Transverse colon (tissue), 4 donors: Measurements from ENCODE around the gene PSMD12. TPM values are rescaled to one million over a fixed set of nuclear protein-coding genes. Genes with fewer than 3 reads are reported as not detected.

ENCODE experiments used
- DNase-seq: peaks from one replicate; pipeline ENCODE4 v3.0.0-alpha.2; 2019
- H3K27ac ChIP-seq, 4 donors: fragments of 200-600 bp; sonication (generic); 2 replicates each; pipeline ENCODE4 v1.5.1; 2016 to 2018; ENCODE audit warnings: inconsistent platforms in 4 of 4
- H3K27me3 ChIP-seq: fragments of 200-600 bp; sonication (generic); 2 replicates; pipeline ENCODE4 v1.5.1; 2017; ENCODE audit warnings: inconsistent platforms
- H3K36me3 ChIP-seq, 4 donors: fragments of 200-600 bp; sonication (generic); 2 replicates each; pipeline ENCODE4 v1.5.1; 2017 to 2019; ENCODE audit warnings: inconsistent platforms in 4 of 4
- H3K4me1 ChIP-seq, 4 donors: fragments of 200-600 bp; sonication (generic); 2 replicates each; pipeline ENCODE4 v1.5.1; 2017 to 2020; ENCODE audit warnings: inconsistent platforms in 4 of 4
- H3K4me3 ChIP-seq, 4 donors: fragments of 200-600 bp; sonication (generic); 1 replicate in 1 of 4; 2 replicates in 3 of 4; pipeline versions ENCODE4 v1.5.1 to v1.6.1; 2017 to 2019; ENCODE audit warnings: inconsistent platforms in 4 of 4
- H3K9me3 ChIP-seq, 2 donors: fragments of 200-600 bp; sonication (generic); 2 replicates each; pipeline ENCODE4 v1.5.1; 2017 to 2019; ENCODE audit warnings: inconsistent platforms in 2 of 2
- CTCF ChIP-seq, 5 experiments: fragments of 200-600 bp in 3 of 5; fragments of 450-650 bp in 2 of 5; sonication (generic) in 3 of 5; IDR thresholded peaks; 1 replicate in 2 of 5; 2 replicates in 3 of 5; pipeline ENCODE4 v1.5.1; 2016 to 2017; ENCODE audit warnings: antibody characterized with exemption in 5 of 5, inconsistent platforms in 3 of 5, mild to moderate bottlenecking in 2 of 5, moderate library complexity in 1 of 5
- EP300 ChIP-seq: sonication (generic); formaldehyde crosslinking; IDR thresholded peaks from one replicate; pipeline ENCODE4 v1.6.1; 2017; ENCODE audit warnings: antibody characterized with exemption, low read depth
- POLR2A ChIP-seq: fragments of 450-650 bp; IDR thresholded peaks from one replicate; pipeline ENCODE4 v1.6.1; 2016; ENCODE audit warnings: antibody characterized with exemption, mild to moderate bottlenecking, moderate library complexity
- POLR2AphosphoS5 ChIP-seq, 3 donors: sonication (generic); formaldehyde crosslinking; IDR thresholded peaks; one replicate each; pipeline ENCODE4 v1.6.1; 2016; ENCODE audit warnings: antibody characterized with exemption in 3 of 3
- WGBS, 2 donors: methylation state at CpG; one replicate each; pipeline ENCODE4 v1.1.5; 2018; ENCODE audit warnings: low coverage in 1 of 2; 5-methylcytosine and 5-hydroxymethylcytosine counted together
- in situ Hi-C, 4 donors: fragments of 200-750 bp; cut with MboI; loops; one replicate each; pipeline versions ENCODE4 v1.15.0 to v1.15.1; 2017; ENCODE audit warnings: low sequenced_read_pairs in 3 of 4, low pct_ligation_motif_present in 1 of 4, low pct_unique_long_range_greater_than_20kb in 1 of 4
- intact Hi-C: fragments of 100-400 bp; cut with DNase I; formaldehyde crosslinking; loops from one replicate; pipeline ENCODE4 v1.15.1; 2023; ENCODE audit warnings: low total_unique reads
- total RNA-seq, 4 donors: library from RNA; depleted of rRNA; stranded (reverse); fragments of >200 nt; gene quantifications; one replicate each; pipeline ENCODE4 v1.1.0, GENCODE V29; 2016

PSMD12 gene
- total RNA-seq, 4 donors from 2014 or later = 7.2 to 25.2 (median 12.5) TPM

- WGBS, 2 donors = 77 to 92% methylated on average over 4 to 8 of the region's 8 CpGs
- in situ Hi-C loops (no loop called here), intact Hi-C loops (no loop called here)
- Histone ChIP-seq H3K27me3 (no peaks in the 10 kb centered on the region), H3K4me3 (no peak overlapping the region), H3K9me3 (no peaks in the 10 kb centered on the region), H3K36me3 (peaks cover 0 to 43% (median 17%) of the 10 kb centered on the region in 4 donors), H3K27ac (no peak overlapping the region), H3K4me1 (peaks cover 0 to 4% (median 3%) of the 10 kb centered on the region in 4 donors)
- TF ChIP-seq POLR2AphosphoS5 (IDR thresholded peaks at IDR 0.05) = no peak
- TF ChIP-seq POLR2A = no peak
- no peak for TF ChIP-seq EP300
- TF ChIP-seq CTCF (IDR thresholded peaks at IDR 0.05) = no peak
- DNase-seq = no peak
Observed at GRCh38 chr17:67353929-67354574, 12.3 kb downstream of the PSMD12 start.

- intact Hi-C loops = no loop called here
- H3K9me3 ChIP-seq = no peaks in the 10 kb centered on the region
- H3K27ac ChIP-seq = no peak overlapping the region
- no peaks in the 10 kb centered on the region for H3K4me1 ChIP-seq
- DNase-seq = no peak
- 88 to 94% methylated on average over 7 to 9 of the region's 10 CpGs for WGBS, 2 donors
- no peak for TF ChIP-seq EP300
- TF ChIP-seq POLR2AphosphoS5 (IDR thresholded peaks at IDR 0.05) = no peak
- no peak for TF ChIP-seq POLR2A
- TF ChIP-seq CTCF (IDR thresholded peaks at IDR 0.05) = no peak
- H3K4me3 ChIP-seq = no peak overlapping the region
- peaks cover 0 to 51% (median 20%) of the 10 kb centered on the region in 4 donors for H3K36me3 ChIP-seq
- in situ Hi-C loops = no loop called here
- no peaks in the 10 kb centered on the region for H3K27me3 ChIP-seq
Observed at GRCh38 chr17:67353161-67353560, 13.2 kb downstream of the PSMD12 start.

- DNase-seq = no peak
- no peaks in the 10 kb centered on the region for H3K27me3 ChIP-seq
- intact Hi-C loops (no loop called here), in situ Hi-C loops (no loop called here)
- H3K36me3 ChIP-seq = peaks cover 0 to 68% (median 30%) of the 10 kb centered on the region in 4 donors
- TF ChIP-seq CTCF (IDR thresholded peaks at IDR 0.05) = no peak
- TF ChIP-seq POLR2A = no peak
- no peak for TF ChIP-seq POLR2AphosphoS5 (IDR thresholded peaks at IDR 0.05)
- no peak for TF ChIP-seq EP300
- no peaks in the 10 kb centered on the region for H3K4me1 ChIP-seq
- WGBS, 2 donors = 90 to 95% methylated on average over 1 of the region's 1 CpG
- no peak overlapping the region for H3K4me3 ChIP-seq
- H3K9me3 ChIP-seq = no peaks in the 10 kb centered on the region
- H3K27ac ChIP-seq = no peak overlapping the region
Observed at GRCh38 chr17:67349420-67349819, 17.0 kb downstream of the PSMD12 start.

- no peaks in the 10 kb centered on the region for H3K27me3 ChIP-seq
- in situ Hi-C loops = no loop called here
- H3K4me1 ChIP-seq = no peaks in the 10 kb centered on the region
- DNase-seq = no peak
- H3K27ac ChIP-seq = no peak overlapping the region
- H3K36me3 ChIP-seq = peaks cover 0 to 68% (median 25%) of the 10 kb centered on the region in 4 donors
- TF ChIP-seq POLR2A (no peak), EP300 (no peak), POLR2AphosphoS5 (IDR thresholded peaks at IDR 0.05) (no peak)
- H3K4me3 ChIP-seq = no peak overlapping the region
- H3K9me3 ChIP-seq = no peaks in the 10 kb centered on the region
- 91 to 95% methylated on average over 3 of the region's 3 CpGs for WGBS, 2 donors
- intact Hi-C loops = no loop called here
Observed at GRCh38 chr17:67347826-67348225, 18.6 kb downstream of the PSMD12 start.
